K562 (cell line): ENCODE results near the gene CRIM1. TPM values are rescaled to one million over a fixed set of nuclear protein-coding genes. Genes with fewer than 3 reads are reported as not detected.

Experiments
- ATAC-seq: fragments of 200-7000 bp; cut with Tn5 transposase; 3 replicates; pipeline ENCODE4 v1.9.1; 2020; ENCODE audit warnings: moderate library complexity
- BruUV-seq: library from RNA; stranded (reverse); fragments of 400-500 nt; replicated peaks from 2 replicates; lab custom pipeline; 2021; lab: Mats Ljungman, UMichigan
- CTCF ChIA-PET: fragments of 300-600 bp; formaldehyde crosslinking; extraction: SDS; loops from one replicate; lab custom pipeline; 2021; ENCODE audit warnings: low intra/inter-chr PET ratio; lab: Yijun Ruan, JAX
- POLR2A ChIA-PET: fragments of 300-600, 350-650 bp; sonication (Branson Sonifier 250); formaldehyde crosslinking; extraction: SDS; loops from one replicate; lab custom pipeline; 2021; ENCODE audit warnings: antibody characterized with exemption, inconsistent platforms; lab: Yijun Ruan, JAX
- DNase-seq, 4 experiments: peaks; one replicate each; pipeline versions ENCODE4 v3.0.0 to v3.0.0-alpha.2; 2011 to 2018; ENCODE audit warnings: low spot score in 3 of 4, mixed read lengths in 3 of 4; ENCODE audit errors: extremely low read depth in 1 of 4
- FAIRE-seq: peaks from 2 replicates; lab custom pipeline; 2011; peaks lifted over from hg19 to GRCh38; lab: Jason Lieb, UNC
- H2AFZ ChIP-seq: 2 replicates; pipeline ENCODE4 v1.6.0; 2011; ENCODE audit warnings: low read depth, low read length, control low read depth, inconsistent platforms
- H3K27ac ChIP-seq: fragments of 200-600 bp; 3 replicates; pipeline ENCODE4 v1.8.0; 2011; ENCODE audit warnings: low read depth, mild to moderate bottlenecking, control low read depth, inconsistent platforms, low read length, moderate library complexity, mixed read lengths; ENCODE audit errors: extremely low read depth
- H3K27me3 ChIP-seq, 2 experiments: fragments of 300-600 bp in 1 of 2; 2 replicates in 1 of 2; 3 replicates in 1 of 2; pipeline versions ENCODE4 v1.6.0 to v1.8.0; 2011; ENCODE audit warnings: inconsistent platforms in 2 of 2, low read length in 2 of 2, mild to moderate bottlenecking in 1 of 2, mixed read lengths in 1 of 2, moderate library complexity in 1 of 2; ENCODE audit not compliant: control insufficient read depth in 2 of 2, insufficient read depth in 2 of 2
- H3K36me3 ChIP-seq: fragments of 300-600 bp; 3 replicates; pipeline ENCODE4 v1.8.0; 2011; ENCODE audit warnings: mild to moderate bottlenecking, low read length, inconsistent platforms; ENCODE audit not compliant: control insufficient read depth, insufficient read depth
- H3K4me1 ChIP-seq, 2 experiments: fragments of 200-600 bp in 1 of 2; replicated peaks in 1 of 2; 2 replicates in 1 of 2; 3 replicates in 1 of 2; pipeline versions ENCODE4 v1.5.1 to v1.8.0; 2011; ENCODE audit warnings: inconsistent platforms in 2 of 2, low read length in 2 of 2, mild to moderate bottlenecking in 1 of 2, mixed read lengths in 1 of 2, moderate library complexity in 1 of 2; ENCODE audit not compliant: control insufficient read depth in 2 of 2, insufficient read depth in 2 of 2
- H3K4me2 ChIP-seq: 2 replicates; pipeline ENCODE4 v1.6.1; 2011; ENCODE audit warnings: low read length, control low read depth, inconsistent platforms, mixed read lengths; ENCODE audit not compliant: insufficient read depth
- H3K4me3 ChIP-seq: fragments of 200-600 bp; sonication (generic), shearing (Covaris generic); 2 replicates; pipeline ENCODE4 v1.5.1; 2016; ENCODE audit warnings: control low read depth, inconsistent platforms
- H3K79me2 ChIP-seq: fragments of 200-600 bp; 3 replicates; pipeline ENCODE4 v1.8.0; 2011; ENCODE audit warnings: low read length, inconsistent platforms; ENCODE audit not compliant: control insufficient read depth, insufficient read depth
- H3K9ac ChIP-seq, 2 experiments: 2 replicates each; pipeline versions ENCODE4 v1.6.0 to v1.6.1; 2011; ENCODE audit warnings: low read depth in 2 of 2, low read length in 2 of 2, control low read depth in 1 of 2, inconsistent platforms in 1 of 2, mild to moderate bottlenecking in 1 of 2, mixed read lengths in 1 of 2; ENCODE audit not compliant: insufficient read depth in 1 of 2
- H3K9me1 ChIP-seq: one replicate; pipeline ENCODE4 v1.6.0; 2011; ENCODE audit warnings: inconsistent platforms, mild to moderate bottlenecking, low read length, moderate library complexity; ENCODE audit not compliant: control insufficient read depth, insufficient read depth
- H3K9me3 ChIP-seq: replicated peaks from 2 replicates; pipeline ENCODE4 v1.5.1; 2011; ENCODE audit warnings: low read depth, low read length, inconsistent platforms; ENCODE audit not compliant: control insufficient read depth, insufficient read depth
- H4K20me1 ChIP-seq: replicated peaks from 2 replicates; pipeline ENCODE4 v1.6.1; 2011; ENCODE audit warnings: low read length, inconsistent platforms, mixed read lengths; ENCODE audit not compliant: control insufficient read depth, insufficient read depth
- ARNT ChIP-seq, 2 experiments: fragments of 450-650 bp; IDR thresholded peaks; 2 replicates each; pipeline ENCODE4 v1.6.1; 2016; ENCODE audit warnings: mild to moderate bottlenecking in 1 of 2
- CBX8 ChIP-seq: fragments of 200-600 bp; sonication (generic); IDR thresholded peaks from 2 replicates; pipeline ENCODE4 v1.6.1; 2012; ENCODE audit warnings: borderline replicate concordance, mixed run types, low read depth, mild to moderate bottlenecking, moderate library complexity, mixed read lengths, low read length, control low read depth, inconsistent platforms; ENCODE audit not compliant: poor library complexity, severe bottlenecking; ENCODE audit errors: extremely low read depth
- CEBPB ChIP-seq: fragments of 450-650 bp; IDR thresholded peaks from 2 replicates; pipeline ENCODE4 v1.6.1; 2016; ENCODE audit warnings: missing genetic modification characterization, missing compliant biosample characterization
- ESRRA ChIP-seq: fragments of 450-650 bp; IDR thresholded peaks from 2 replicates; pipeline ENCODE4 v1.6.1; 2014; ENCODE audit warnings: low read depth, mild to moderate bottlenecking, moderate library complexity, borderline replicate concordance
- HNRNPLL ChIP-seq: fragments of 200-400 bp; formaldehyde crosslinking; IDR thresholded peaks from 2 replicates; pipeline ENCODE4 v1.6.1; 2017; ENCODE audit warnings: low read length, low read depth, mild to moderate bottlenecking; ENCODE audit not compliant: poor library complexity, severe bottlenecking
- HNRNPUL1 ChIP-seq: fragments of 200-400 bp; formaldehyde crosslinking; IDR thresholded peaks from 2 replicates; pipeline ENCODE4 v1.6.1; 2017; ENCODE audit warnings: low read length
- ILF3 ChIP-seq: fragments of 450-650 bp; IDR thresholded peaks from 2 replicates; pipeline ENCODE4 v1.6.1; 2018; ENCODE audit warnings: antibody characterized with exemption, mild to moderate bottlenecking, moderate library complexity, borderline replicate concordance
- JUNB ChIP-seq: fragments of 450-650 bp; formaldehyde crosslinking; conservative IDR thresholded peaks from 2 replicates; pipeline ENCODE4 v1.4.0; 2020; ENCODE audit warnings: mild to moderate bottlenecking
- LARP7 ChIP-seq: fragments of 450-650 bp; IDR thresholded peaks from 2 replicates; pipeline ENCODE4 v1.6.1; 2016
- MBD2 ChIP-seq: sonication (generic); IDR thresholded peaks from 2 replicates; pipeline ENCODE4 v1.6.1; 2016; ENCODE audit warnings: low read depth, borderline replicate concordance
- POLR3G ChIP-seq: IDR thresholded peaks from 2 replicates; pipeline ENCODE4 v1.6.1; 2011; ENCODE audit not compliant: insufficient read length, insufficient replicate concordance; ENCODE audit errors: extremely low read depth
- PTRF ChIP-seq: fragments of 450-650 bp; IDR thresholded peaks from 2 replicates; pipeline ENCODE4 v1.6.1; 2016; ENCODE audit warnings: mild to moderate bottlenecking, missing genetic modification characterization, missing compliant biosample characterization
- RAD51 ChIP-seq: fragments of 450-650 bp; IDR thresholded peaks from 2 replicates; pipeline ENCODE4 v1.7.1; 2016; ENCODE audit warnings: low read depth, mild to moderate bottlenecking, borderline replicate concordance
- SMAD3 ChIP-seq: fragments of 450-650 bp; formaldehyde crosslinking; conservative IDR thresholded peaks from 2 replicates; pipeline ENCODE4 v1.4.0; 2020; ENCODE audit warnings: mild to moderate bottlenecking
- SRSF1 ChIP-seq: fragments of 200-400 bp; formaldehyde crosslinking; IDR thresholded peaks from 2 replicates; pipeline ENCODE4 v1.6.1; 2017; ENCODE audit warnings: mild to moderate bottlenecking, low read depth, low read length, moderate library complexity
- ZNF408 ChIP-seq: fragments of 250-450 bp; sonication (Bioruptor Pico); IDR thresholded peaks from 2 replicates; pipeline ENCODE4 v1.4.0; 2020; ENCODE audit warnings: low read depth, mild to moderate bottlenecking, moderate library complexity
- WGBS: fragments of 100-300 bp; shearing (Covaris generic); methylation state at CpG from one replicate; pipeline ENCODE4 v1.1.6; 2016; ENCODE audit warnings: low coverage, mixed read lengths; ENCODE audit not compliant: insufficient coverage; ENCODE audit errors: missing lambda C conversion rate; 5-methylcytosine and 5-hydroxymethylcytosine counted together
- in situ Hi-C: fragments of 300-500 bp; cut with MboI; formaldehyde crosslinking; loops from 4 replicates; pipeline ENCODE4 v1.15.0; 2018; ENCODE audit warnings: inconsistent platforms, mixed read lengths
- intact Hi-C: fragments of 100-400 bp; cut with micrococcal nuclease; formaldehyde crosslinking; loops from 2 replicates; pipeline ENCODE4 v1.14.2; 2022
- polyA plus RNA-seq, 8 experiments: library from polyadenylated mRNA; depleted of rRNA in 4 of 8; stranded (reverse) in 5 of 8; unstranded in 3 of 8; fragments of >200 nt; fragmentation: Nextera tagmentation in 2 of 8; fragmentation: Illumina TruSeq in 1 of 8; extraction: Ambion mirVana in 2 of 8; extraction: Trizol in 1 of 8; gene quantifications; 2 replicates each; pipeline versions ENCODE4 v1.2.1 to v1.2.3, GENCODE V29; 2011 to 2014; ENCODE audit warnings: inconsistent platforms in 1 of 8, missing spikeins in 1 of 8
- total RNA-seq, 7 experiments: library from RNA; depleted of rRNA in 6 of 7; stranded (reverse); fragments of >200 nt in 6 of 7; fragmentation: Illumina TruSeq in 2 of 7; extraction: Trizol in 2 of 7; gene quantifications; 2 replicates each; pipeline versions ENCODE4 v1.2.1 to v1.2.3, GENCODE V29; 2011 to 2021; ENCODE audit warnings: low replicate concordance in 1 of 7
- TF ChIP-seq, protein P1 (sequence below): fragments of 250-450 bp; sonication (Bioruptor Pico); IDR thresholded peaks from 2 replicates; pipeline ENCODE4 v1.8.0; 2022; ENCODE audit warnings: inconsistent platforms, mild to moderate bottlenecking, moderate library complexity, borderline replicate concordance
- TF ChIP-seq, protein P2 (sequence below): fragments of 250-450 bp; sonication (Bioruptor Pico); IDR thresholded peaks from 2 replicates; pipeline ENCODE4 v1.5.1; 2021; ENCODE audit warnings: mild to moderate bottlenecking
- TF ChIP-seq, protein P3 (sequence below), 2 experiments: fragments of 450-650 bp; IDR thresholded peaks; 2 replicates each; pipeline ENCODE4 v1.6.1; 2016

The CRIM1 gene
- total and polyA plus RNA-seq, 9 of the 15 experiments (the other 6 are each of a cell fraction or from before 2014, with no cell fraction given): 0.01 to 0.36 (median 0.06) TPM; not detected in 1

DNA sequence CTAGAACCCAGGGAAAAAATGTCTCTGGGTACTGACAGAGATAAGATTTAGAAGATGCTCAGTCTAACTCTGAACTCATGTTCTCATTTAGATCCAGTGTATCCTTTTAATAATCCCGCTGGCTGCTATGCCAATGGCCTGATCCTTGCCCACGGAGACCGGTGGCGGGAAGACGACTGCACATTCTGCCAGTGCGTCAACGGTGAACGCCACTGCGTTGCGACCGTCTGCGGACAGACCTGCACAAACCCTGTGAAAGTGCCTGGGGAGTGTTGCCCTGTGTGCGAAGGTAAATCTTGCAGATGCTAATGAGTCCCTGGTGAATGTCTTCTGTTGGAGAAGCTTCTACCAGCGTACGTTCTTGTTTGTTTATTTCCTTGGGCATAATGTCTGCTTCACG is 123.8 kb downstream of the CRIM1 start (continued):
- TF ChIP-seq ESRRA: no peak
- TF ChIP-seq JUNB (CRISPR knock-in tag): no peak
- TF ChIP-seq RAD51: no peak
- no peak for TF ChIP-seq HNRNPLL
- no peak for TF ChIP-seq HNRNPUL1

DNA sequence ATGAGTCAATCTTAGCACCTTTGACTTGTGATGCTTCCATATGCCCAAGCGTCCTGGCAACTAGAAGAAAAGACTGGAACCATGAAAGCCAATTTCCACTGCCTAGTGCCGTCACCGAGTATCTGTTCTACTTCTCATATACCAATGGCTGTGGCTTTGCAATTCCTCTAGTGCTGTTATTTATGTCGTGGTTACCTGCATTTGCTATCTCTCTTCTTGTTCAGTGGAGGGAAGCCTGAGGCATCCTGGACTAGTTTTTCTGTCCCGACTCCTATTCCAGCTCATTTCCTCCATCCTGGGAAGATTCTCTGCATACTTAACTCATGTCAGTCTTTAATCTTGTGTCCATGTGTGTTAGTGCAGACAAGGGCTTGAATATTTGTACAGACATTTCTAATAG is 124.5 kb downstream of the CRIM1 start:
- Histone ChIP-seq H3K36me3 (no peaks in the 10 kb centered on the region), H4K20me1 (no peaks in the 10 kb centered on the region), H3K9me3 (0 out of 2 replicates have a peak, but pooled peaks cover 3% of the 10 kb centered on the region), H3K79me2 (no peaks in the 10 kb centered on the region), H2AFZ (no peak overlapping the region), H3K4me3 (no peak overlapping the region), H3K27me3 (no peaks in the 10 kb centered on the region), H3K4me2 (no peak overlapping the region), H3K27ac (no peak overlapping the region), H3K9ac (no peak overlapping the region), H3K4me1 (peaks cover 3 to 10% of the 10 kb centered on the region in 2 experiments; a peak in 3 of 5 replicates), H3K9me1 (no peaks in the 10 kb centered on the region)
- BruUV-seq: no TSS peak
- no peak for DNase-seq
- intact Hi-C loops: no loop called here
- in situ Hi-C loops: no loop called here
- no peak for FAIRE-seq
- ATAC-seq: no peak
- WGBS: 3% methylated on average over 5 of the region's 5 CpGs
- POLR2A ChIA-PET: no interaction called here
- CTCF ChIA-PET: no interaction called here
- TF ChIP-seq CEBPB (tag) (no peak), ILF3 (no peak), LARP7 (no peak), CBX8 (no peak), ARNT (IDR thresholded peaks at IDR 0.05) (no peak), ZNF408 (CRISPR knock-in tag) (no peak), POLR3G (no peak), PTRF (tag) (no peak), MBD2 (no peak), SRSF1 (no peak), SMAD3 (no peak)
- TF ChIP-seq, protein P1, sequence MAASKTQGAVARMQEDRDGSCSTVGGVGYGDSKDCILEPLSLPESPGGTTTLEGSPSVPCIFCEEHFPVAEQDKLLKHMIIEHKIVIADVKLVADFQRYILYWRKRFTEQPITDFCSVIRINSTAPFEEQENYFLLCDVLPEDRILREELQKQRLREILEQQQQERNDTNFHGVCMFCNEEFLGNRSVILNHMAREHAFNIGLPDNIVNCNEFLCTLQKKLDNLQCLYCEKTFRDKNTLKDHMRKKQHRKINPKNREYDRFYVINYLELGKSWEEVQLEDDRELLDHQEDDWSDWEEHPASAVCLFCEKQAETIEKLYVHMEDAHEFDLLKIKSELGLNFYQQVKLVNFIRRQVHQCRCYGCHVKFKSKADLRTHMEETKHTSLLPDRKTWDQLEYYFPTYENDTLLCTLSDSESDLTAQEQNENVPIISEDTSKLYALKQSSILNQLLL (CRISPR knock-in tag): no peak
- TF ChIP-seq, protein P2, sequence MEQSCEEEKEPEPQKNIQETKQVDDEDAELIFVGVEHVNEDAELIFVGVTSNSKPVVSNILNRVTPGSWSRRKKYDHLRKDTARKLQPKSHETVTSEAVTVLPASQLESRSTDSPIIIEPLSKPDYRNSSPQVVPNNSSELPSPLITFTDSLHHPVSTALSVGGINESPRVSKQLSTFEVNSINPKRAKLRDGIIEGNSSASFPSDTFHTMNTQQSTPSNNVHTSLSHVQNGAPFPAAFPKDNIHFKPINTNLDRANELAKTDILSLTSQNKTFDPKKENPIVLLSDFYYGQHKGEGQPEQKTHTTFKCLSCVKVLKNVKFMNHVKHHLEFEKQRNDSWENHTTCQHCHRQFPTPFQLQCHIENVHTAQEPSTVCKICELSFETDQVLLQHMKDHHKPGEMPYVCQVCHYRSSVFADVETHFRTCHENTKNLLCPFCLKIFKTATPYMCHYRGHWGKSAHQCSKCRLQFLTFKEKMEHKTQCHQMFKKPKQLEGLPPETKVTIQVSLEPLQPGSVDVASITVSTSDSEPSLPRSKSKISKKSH: no peak
- TF ChIP-seq, protein P3, sequence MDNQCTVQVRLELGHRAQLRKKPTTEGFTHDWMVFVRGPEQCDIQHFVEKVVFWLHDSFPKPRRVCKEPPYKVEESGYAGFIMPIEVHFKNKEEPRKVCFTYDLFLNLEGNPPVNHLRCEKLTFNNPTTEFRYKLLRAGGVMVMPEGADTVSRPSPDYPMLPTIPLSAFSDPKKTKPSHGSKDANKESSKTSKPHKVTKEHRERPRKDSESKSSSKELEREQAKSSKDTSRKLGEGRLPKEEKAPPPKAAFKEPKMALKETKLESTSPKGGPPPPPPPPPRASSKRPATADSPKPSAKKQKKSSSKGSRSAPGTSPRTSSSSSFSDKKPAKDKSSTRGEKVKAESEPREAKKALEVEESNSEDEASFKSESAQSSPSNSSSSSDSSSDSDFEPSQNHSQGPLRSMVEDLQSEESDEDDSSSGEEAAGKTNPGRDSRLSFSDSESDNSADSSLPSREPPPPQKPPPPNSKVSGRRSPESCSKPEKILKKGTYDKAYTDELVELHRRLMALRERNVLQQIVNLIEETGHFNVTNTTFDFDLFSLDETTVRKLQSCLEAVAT (IDR thresholded peaks at IDR 0.05): no peak
